HepG2 (cell line): ENCODE measurements around the gene TCAP. TPM values are rescaled to one million over a fixed set of nuclear protein-coding genes. Genes with fewer than 3 reads are reported as not detected.

Source experiments
- ETV6 ChIP-seq: sonication (generic); formaldehyde crosslinking; conservative IDR thresholded peaks from 2 replicates; pipeline ENCODE4 v1.4.0; 2020; ENCODE audit warnings: missing genetic modification reagents
- HHEX ChIP-seq: IDR thresholded peaks from 2 replicates; pipeline ENCODE4 v1.6.1; 2016; ENCODE audit warnings: control low read depth
- IRF1 ChIP-seq: sonication (generic); formaldehyde crosslinking; IDR thresholded peaks from 2 replicates; pipeline ENCODE4 v1.4.0; 2020; ENCODE audit warnings: low read depth, mild to moderate bottlenecking, missing genetic modification reagents
- MTF1 ChIP-seq: sonication (generic); formaldehyde crosslinking; IDR thresholded peaks from 2 replicates; pipeline ENCODE4 v1.5.0; 2020; ENCODE audit warnings: missing genetic modification reagents
- SP5 ChIP-seq: IDR thresholded peaks from 2 replicates; pipeline ENCODE4 v1.6.1; 2016; ENCODE audit warnings: low read depth, borderline replicate concordance
- TFDP2 ChIP-seq: sonication (generic); formaldehyde crosslinking; IDR thresholded peaks from 2 replicates; pipeline ENCODE4 v1.4.0; 2020; ENCODE audit warnings: missing genetic modification reagents
- ZHX2 ChIP-seq, 2 experiments: sonication (generic) in 1 of 2; formaldehyde crosslinking in 1 of 2; IDR thresholded peaks; 2 replicates each; pipeline versions ENCODE4 v1.6.1 to v1.9.0; 2014 to 2022; ENCODE audit warnings: antibody characterized with exemption in 1 of 2, borderline replicate concordance in 1 of 2, inconsistent platforms in 1 of 2, low read depth in 1 of 2, missing genetic modification reagents in 1 of 2
- ZNF12 ChIP-seq: sonication (generic); formaldehyde crosslinking; IDR thresholded peaks from 2 replicates; pipeline ENCODE4 v1.5.0; 2020; ENCODE audit warnings: missing genetic modification reagents
- ZNF24 ChIP-seq: fragments of 450-650 bp; IDR thresholded peaks from 2 replicates; pipeline ENCODE4 v1.6.1; 2017; ENCODE audit warnings: antibody characterized with exemption, mild to moderate bottlenecking
- ZNF550 ChIP-seq: sonication (generic); formaldehyde crosslinking; IDR thresholded peaks from 2 replicates; pipeline ENCODE4 v1.4.0; 2020; ENCODE audit warnings: mild to moderate bottlenecking, missing genetic modification reagents, borderline replicate concordance
- ZNF598 ChIP-seq: sonication (generic); formaldehyde crosslinking; IDR thresholded peaks from 2 replicates; pipeline ENCODE4 v1.5.1; 2020; ENCODE audit warnings: mild to moderate bottlenecking, missing genetic modification reagents, borderline replicate concordance
- ZNF878 ChIP-seq: sonication (generic); formaldehyde crosslinking; IDR thresholded peaks from 2 replicates; pipeline ENCODE4 v1.8.1; 2023; ENCODE audit warnings: mild to moderate bottlenecking, missing genetic modification reagents, moderate library complexity
- polyA plus RNA-seq, 8 experiments: library from polyadenylated mRNA; depleted of rRNA in 3 of 8; stranded (reverse) in 7 of 8; unstranded in 1 of 8; fragments of >200 nt; fragmentation: Illumina TruSeq in 4 of 8; extraction: Trizol in 4 of 8; gene quantifications; 2 replicates each; pipeline versions ENCODE4 v1.2.1 to v1.2.3, GENCODE V29; 2011 to 2016; ENCODE audit warnings: low read depth in 4 of 8, missing spikeins in 1 of 8, mixed read lengths in 1 of 8; ENCODE audit not compliant: insufficient read depth in 1 of 8
- total RNA-seq, 5 experiments: library from RNA; depleted of rRNA; stranded (reverse); fragments of >200 nt; fragmentation: Illumina TruSeq; extraction: Trizol; gene quantifications; 2 replicates each; pipeline ENCODE4 v1.2.3, GENCODE V29; 2016; ENCODE audit warnings: low read depth in 1 of 5
- TF ChIP-seq, protein P1 (sequence below): sonication (generic); formaldehyde crosslinking; IDR thresholded peaks from 2 replicates; pipeline ENCODE4 v1.5.0; 2020; ENCODE audit warnings: missing genetic modification reagents
- TF ChIP-seq, protein P2 (sequence below): sonication (generic); formaldehyde crosslinking; IDR thresholded peaks from 2 replicates; pipeline ENCODE4 v1.4.0; 2020; ENCODE audit warnings: missing genetic modification reagents
- TF ChIP-seq, protein P3 (sequence below): sonication (generic); formaldehyde crosslinking; IDR thresholded peaks from 2 replicates; pipeline ENCODE4 v1.5.1; 2020; ENCODE audit warnings: missing genetic modification reagents, mild to moderate bottlenecking, borderline replicate concordance

Gene TCAP
- total and polyA plus RNA-seq, 2 of the 13 experiments (the other 11 are each of a cell fraction or from before 2014, with no cell fraction given) = 0.24 to 0.65 TPM

DNA sequence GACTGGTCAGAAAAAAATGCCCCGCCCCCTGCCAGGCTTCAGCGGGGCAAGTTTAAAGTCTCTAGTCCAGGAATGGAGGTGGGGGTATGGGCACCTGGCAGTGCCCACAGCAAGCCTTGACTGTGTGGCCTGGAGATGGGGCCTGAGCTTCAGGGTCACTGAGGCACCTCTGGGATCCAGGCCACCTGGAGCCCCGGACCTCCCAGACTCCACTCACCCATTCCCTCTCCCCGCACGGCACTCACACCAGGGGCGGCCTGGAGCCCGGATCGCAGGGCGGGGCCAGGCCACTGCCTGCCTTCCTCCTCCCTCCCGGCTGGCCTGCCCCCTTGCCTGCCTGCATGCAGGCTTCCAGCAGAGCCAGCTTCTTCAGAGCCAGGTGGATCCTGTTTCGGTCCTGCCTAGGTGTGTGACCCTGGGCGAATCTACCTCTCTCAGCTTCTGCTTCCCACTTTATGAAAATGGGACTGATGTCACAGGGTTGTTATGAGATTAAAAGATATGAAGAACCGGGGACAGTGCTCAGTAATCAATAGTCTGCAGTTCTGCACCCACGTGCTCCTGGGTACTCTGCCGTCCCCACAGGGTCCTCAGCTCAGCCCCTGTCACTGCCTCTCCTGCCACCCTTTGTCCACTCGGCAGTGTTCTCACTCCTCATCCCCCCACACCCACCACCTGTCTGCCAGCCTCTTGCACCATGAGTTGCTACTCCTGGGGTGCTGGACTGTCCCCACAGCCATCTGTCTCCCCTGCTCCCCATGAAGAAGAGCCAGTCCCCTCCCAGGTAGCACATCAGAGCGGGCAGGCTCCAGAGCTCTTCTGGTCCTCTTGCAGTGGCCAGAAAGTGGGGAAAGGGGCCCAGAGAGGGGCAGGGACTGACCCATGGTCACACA lies 1.2 kb upstream of the TCAP start (continued):
- TF ChIP-seq ZHX2 (IDR thresholded peaks at IDR 0.05; ENCODE audit: low read depth) (no peak), ZHX2 (CRISPR knock-in tag; IDR thresholded peaks at IDR 0.05; ENCODE audit: borderline replicate concordance) (no peak), ZNF24 (no peak), ZNF550 (no peak), MTF1 (CRISPR knock-in tag) (no peak), ETV6 (0 out of 2 replicates have a peak, but pooled peaks have one; percentile 30), ZNF598 (peak; percentile 67; the same call in 1 of the 2 replicates), TFDP2 (0 out of 2 replicates have a peak, but pooled peaks have one; percentile 25), ZNF878 (CRISPR knock-in tag) (no peak), HHEX (CRISPR knock-in tag) (no peak), ZNF12 (CRISPR knock-in tag) (no peak), IRF1 (no peak), SP5 (CRISPR knock-in tag) (peak; percentile 51)
- TF ChIP-seq, protein P1, sequence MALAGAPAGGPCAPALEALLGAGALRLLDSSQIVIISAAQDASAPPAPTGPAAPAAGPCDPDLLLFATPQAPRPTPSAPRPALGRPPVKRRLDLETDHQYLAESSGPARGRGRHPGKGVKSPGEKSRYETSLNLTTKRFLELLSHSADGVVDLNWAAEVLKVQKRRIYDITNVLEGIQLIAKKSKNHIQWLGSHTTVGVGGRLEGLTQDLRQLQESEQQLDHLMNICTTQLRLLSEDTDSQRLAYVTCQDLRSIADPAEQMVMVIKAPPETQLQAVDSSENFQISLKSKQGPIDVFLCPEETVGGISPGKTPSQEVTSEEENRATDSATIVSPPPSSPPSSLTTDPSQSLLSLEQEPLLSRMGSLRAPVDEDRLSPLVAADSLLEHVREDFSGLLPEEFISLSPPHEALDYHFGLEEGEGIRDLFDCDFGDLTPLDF = no peak
- TF ChIP-seq, protein P2, sequence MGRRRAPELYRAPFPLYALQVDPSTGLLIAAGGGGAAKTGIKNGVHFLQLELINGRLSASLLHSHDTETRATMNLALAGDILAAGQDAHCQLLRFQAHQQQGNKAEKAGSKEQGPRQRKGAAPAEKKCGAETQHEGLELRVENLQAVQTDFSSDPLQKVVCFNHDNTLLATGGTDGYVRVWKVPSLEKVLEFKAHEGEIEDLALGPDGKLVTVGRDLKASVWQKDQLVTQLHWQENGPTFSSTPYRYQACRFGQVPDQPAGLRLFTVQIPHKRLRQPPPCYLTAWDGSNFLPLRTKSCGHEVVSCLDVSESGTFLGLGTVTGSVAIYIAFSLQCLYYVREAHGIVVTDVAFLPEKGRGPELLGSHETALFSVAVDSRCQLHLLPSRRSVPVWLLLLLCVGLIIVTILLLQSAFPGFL = no peak
- TF ChIP-seq, protein P3, sequence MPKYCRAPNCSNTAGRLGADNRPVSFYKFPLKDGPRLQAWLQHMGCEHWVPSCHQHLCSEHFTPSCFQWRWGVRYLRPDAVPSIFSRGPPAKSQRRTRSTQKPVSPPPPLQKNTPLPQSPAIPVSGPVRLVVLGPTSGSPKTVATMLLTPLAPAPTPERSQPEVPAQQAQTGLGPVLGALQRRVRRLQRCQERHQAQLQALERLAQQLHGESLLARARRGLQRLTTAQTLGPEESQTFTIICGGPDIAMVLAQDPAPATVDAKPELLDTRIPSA (CRISPR knock-in tag) = no peak
